HG02852 (cell line): ENCODE results near the gene CRACR2A.

Experiments used
- ATAC-seq: cut with Tn5 transposase; IDR thresholded peaks from one replicate; pipeline ENCODE4 v1.9.1; 2021; ENCODE audit warnings: mild to moderate bottlenecking, moderate library complexity; ENCODE audit not compliant: unreplicated experiment

CRACR2A gene

DNA sequence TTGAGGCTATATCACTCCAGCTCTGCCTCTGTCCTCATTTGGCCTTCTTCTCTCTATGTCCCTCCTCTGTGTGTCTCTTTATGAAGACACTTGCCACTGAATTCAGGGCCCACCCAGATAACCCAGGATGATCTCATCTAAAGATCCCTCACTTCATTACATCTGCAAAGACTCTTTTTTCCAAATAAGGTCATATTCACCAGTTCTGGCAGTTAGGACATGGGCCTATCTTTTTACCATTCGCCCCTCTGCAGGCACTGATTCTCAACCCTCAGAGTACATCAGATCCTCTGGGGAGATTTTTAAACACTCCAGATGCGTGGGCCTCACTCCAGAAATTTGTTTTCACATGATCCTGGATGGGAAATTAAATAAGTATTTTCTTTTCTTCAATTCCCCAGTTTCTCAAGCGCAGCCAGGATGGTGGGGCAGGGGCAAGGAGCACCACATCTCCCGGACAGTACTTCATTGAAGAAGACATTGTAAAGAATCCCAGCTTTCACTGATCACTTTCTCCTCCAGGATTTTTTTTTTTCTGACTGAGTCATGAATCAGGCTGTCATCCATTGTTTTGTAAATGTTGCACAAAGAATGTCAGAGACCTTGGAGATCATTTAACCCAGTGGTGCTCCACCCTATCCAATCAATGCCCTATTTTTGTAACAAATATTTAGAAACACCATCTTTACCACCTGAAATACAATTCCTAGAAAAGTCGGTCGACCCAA is 27.4 kb downstream of the CRACR2A start:
- no peak for ATAC-seq

- ATAC-seq, result no peak
Observed at GRCh38 chr12:3723916-3724805, 28.7 kb downstream of the CRACR2A start.

DNA sequence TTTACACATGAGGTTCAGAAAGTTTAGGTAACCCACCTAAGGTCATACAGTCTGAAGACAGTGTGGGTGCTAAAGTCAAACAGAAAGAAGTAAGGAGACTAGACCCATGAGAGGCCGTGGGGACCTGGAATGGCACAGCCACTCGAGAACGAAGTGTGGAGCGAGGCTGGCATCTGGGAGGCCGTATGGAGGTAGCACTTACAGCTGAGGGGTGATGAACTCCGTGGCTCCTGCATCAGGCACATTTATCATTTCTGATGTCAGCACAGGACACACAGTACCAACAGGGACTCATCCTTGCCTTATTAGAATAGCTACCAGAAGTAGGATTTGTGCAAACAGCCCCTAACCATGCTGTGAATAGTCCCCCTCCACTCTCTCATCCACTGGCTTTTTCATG is 30.5 kb downstream of the CRACR2A start:
- ATAC-seq, result no peak

DNA sequence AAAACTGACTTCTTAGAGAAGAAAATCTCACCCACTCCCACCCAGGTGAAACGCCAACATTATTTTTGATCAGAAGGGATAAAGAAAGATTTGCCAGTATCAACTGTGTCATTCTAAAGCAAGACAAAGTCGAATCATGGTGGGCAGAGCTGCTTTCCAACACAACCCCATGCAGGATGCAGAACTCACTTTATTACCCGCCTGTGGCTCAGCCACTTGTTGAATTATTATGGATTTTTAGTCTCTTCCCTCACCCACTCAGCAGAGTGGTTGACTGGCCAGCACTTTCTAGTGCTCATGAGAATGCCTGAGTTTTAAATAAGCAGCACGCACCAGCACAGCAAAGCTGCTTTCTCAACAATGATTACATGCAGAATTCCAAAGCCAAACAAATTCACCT is 32.1 kb downstream of the CRACR2A start:
- ATAC-seq, result no peak

DNA sequence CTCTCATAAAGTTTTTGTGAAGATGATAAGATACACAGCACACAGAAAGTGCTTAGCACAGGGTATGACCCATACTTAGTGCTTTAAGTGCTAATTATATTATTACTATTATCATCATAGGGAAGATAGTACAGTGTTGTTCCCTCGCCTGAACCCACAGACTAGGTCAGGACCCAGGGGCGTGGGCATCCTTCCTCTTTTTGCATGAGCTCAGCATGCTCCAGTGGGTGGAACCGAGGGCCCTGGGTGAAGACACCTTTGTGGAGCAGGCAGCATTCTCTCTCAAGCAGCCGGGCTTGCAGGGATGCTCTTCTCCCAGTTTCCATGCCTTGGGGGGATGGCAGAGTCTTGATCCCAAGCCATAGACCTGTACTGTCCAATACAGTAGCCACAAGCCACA is 34.8 kb downstream of the CRACR2A start:
- no peak for ATAC-seq

- ATAC-seq, result no peak
Observed at GRCh38 chr12:3717283-3717898, 35.5 kb downstream of the CRACR2A start.

GRCh38 chr12:3715999-3716398 is 36.9 kb downstream of the CRACR2A start:
- ATAC-seq, result no peak

GRCh38 chr12:3713947-3714346 is 39.0 kb downstream of the CRACR2A start:
- no peak for ATAC-seq

GRCh38 chr12:3713483-3713882 is 39.4 kb downstream of the CRACR2A start:
- no peak for ATAC-seq

- ATAC-seq, result no peak
Observed at GRCh38 chr12:3712209-3712992, 40.5 kb downstream of the CRACR2A start.

DNA sequence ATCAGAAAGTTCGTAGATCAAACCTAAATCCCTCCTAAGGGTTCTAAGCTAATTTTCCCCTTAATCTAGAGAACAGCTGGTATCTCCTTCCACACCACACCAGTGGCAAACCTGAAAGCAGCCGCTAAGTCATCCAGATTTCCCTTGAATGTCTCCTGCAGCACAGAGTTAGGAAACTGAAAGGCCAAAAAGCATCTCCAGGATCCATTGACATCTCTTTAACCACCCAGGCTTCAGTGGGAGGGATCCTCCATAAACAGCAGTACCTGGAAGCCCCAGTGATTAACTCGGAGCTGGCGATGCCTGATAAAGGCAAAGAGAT is 47.6 kb downstream of the CRACR2A start:
- no peak for ATAC-seq

DNA sequence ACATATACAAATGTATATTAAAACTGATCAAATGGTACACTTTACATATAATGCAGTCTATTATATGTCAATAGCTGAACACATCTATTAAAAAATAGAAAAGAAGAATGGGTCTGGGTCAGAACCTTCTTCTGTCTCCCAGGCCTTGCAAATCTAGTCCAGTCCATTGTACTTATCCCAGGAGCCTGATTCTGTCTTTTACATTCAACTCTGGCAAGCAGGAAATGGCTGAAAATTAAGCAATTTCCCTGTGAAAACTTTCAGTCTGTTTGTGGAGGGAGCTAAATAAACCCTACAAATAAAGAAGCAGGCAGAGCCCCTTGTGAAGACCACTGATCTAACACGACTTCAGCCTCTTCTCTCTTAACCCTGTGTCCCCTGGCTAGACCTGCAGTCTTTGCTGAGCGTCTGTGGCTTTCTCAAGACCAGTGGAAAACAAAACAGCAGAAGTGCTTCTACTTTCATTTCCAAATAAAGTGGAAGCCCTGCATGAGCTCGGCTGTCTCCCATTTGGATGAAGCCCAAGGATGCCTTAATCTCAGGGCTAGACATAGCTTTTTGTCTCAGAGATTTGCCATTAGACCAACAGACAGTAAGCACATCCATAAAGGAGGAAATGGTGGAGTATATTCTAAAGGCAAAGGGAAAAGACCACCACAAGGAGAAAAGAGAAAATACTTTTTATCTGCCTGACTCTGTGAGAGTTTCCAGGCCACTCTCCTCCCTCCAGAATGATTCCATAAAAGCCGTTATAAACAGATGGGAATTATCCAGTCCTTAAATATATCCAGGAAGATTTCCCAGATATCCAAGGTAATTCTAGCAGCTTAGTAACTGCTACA is 48.2 kb downstream of the CRACR2A start:
- ATAC-seq, result no peak

GRCh38 chr12:3700861-3701260 is 52.0 kb downstream of the CRACR2A start:
- ATAC-seq, result no peak

DNA sequence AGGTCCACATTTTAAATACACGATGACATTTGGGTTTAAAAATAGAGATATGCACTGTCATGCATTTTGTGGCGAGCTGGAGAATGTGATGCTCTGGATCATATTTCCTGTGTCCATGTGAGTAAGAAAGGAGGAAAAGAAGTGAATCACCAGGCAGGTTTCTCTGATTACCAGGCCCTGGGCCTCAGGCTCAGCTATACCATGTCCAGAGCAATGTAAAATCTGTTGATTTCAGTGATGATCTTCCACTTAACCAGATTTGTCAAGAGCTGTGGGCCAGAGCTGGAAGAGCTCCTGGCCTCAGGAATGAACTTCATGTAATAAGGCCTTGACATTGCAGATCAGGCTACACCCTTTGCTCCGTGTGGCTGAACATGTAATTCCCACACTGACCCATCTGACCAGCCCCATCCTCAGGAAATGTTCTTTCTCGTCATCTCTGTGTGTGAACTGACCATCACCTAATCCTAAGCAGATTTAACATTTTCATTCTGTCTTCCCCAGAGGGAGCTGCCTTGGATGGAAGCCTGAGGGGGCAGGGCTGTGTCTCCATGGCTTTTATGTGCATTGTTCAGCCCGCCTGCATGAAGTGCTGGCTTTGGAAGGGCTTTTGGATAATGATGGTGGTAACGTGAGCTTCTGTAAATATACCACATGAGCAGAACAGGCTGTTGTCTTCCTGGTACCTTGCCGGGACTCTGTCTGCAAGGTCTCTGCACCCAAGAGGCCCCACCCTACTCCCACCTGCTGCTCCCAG is 54.5 kb downstream of the CRACR2A start:
- no peak for ATAC-seq

- ATAC-seq, result no peak
Observed at GRCh38 chr12:3697311-3697870, 55.5 kb downstream of the CRACR2A start.

GRCh38 chr12:3694673-3695072 is 58.2 kb downstream of the CRACR2A start:
- ATAC-seq, result no peak

DNA sequence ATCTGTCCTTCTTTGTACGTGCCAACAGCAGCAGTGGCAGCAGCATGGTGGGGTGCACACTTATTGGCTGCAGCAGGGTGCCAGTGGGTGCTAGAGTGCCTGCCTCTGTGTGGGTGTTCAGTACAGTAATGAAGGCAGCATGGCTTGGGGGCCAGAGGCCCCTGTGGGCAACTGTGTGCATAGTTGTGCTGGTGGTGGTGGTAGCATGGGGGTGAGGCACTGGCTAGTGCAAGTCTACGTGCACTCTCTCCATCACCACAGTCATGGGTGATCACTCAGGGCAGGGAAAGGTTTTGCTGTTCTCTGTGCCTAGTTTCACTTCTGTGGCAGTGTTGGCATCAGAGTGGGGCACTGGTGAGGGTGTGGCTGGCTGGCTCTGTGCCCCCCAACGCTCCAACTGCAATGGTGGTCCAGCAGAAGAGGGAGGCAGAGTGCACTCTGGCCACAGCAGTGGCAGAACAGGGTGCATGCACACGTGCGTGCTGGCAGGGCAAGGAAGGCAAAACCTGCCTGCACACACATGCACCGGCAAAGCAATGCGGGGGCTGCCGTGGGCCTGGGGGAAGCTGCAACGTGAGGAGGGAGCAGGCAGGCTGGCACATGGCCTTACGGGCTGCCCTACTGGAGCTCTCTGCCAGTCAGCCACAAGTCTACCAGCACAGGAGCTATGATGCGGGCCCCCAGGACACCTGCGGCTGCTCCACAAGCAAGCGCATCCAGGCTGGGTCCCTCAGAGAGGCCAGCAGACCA is 60.1 kb downstream of the CRACR2A start:
- ATAC-seq, result no peak

DNA sequence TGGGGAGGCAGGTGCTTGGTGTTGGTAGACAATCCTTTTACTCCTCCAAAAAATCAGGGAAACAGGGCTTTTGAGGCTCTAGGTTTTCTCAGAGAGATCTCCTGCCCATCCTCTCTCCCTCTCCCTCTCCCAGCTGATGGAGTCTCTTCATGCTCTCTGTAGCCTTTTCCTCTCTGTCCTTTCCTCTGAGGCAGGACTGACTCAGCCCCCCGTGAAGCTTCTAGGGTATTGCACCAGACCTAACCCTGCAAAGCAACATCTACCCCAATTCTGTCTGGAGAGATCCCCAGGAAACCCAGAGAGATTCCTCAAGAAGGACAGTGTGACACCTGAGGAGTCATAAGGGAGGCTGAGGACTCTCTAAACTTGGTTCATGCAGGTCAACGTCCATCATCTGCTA is 66.4 kb downstream of the CRACR2A start:
- ATAC-seq, result no peak

DNA sequence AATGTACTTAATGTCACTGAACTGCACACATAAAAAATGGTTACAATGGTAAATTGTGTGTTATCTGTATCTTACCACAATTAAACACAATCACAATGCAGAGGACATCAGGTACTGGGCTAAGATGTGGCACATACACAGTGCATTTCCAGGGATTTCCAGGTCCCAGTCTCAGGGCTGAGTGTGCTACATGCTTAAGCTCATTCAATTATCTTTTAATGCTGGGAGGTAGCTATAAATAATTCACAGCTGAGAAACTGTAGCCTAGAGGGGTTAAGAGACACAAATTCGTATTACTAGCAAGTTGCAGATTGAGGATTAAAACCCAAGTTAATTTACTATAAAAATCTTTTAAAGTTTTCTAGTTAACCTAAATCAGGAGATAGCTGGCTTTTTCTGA is 67.1 kb downstream of the CRACR2A start:
- no peak for ATAC-seq
